Measurements from ENCODE around the gene SERINC4. TPM values are rescaled to one million over a fixed set of nuclear protein-coding genes. Genes with fewer than 3 reads are reported as not detected.

Gene SERINC4
- total and polyA plus RNA-seq, 2 experiments from 2014 or later: not detected

DNA sequence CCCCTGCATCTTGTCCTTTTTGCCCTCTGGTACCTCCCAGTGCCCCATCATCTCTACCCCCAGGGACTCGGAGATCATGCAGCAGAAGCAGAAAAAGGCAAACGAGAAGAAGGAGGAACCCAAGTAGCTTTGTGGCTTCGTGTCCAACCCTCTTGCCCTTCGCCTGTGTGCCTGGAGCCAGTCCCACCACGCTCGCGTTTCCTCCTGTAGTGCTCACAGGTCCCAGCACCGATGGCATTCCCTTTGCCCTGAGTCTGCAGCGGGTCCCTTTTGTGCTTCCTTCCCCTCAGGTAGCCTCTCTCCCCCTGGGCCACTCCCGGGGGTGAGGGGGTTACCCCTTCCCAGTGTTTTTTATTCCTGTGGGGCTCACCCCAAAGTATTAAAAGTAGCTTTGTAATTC lies 6.4 kb downstream of the SERINC4 start:
- Histone ChIP-seq H3K4me1 (ENCODE audit: insufficient read depth) (peaks cover 45% of the 10 kb centered on the region), H4K20me1 (ENCODE audit: insufficient read depth) (peaks cover 5% of the 10 kb centered on the region; the same call in 1 of the 2 replicates), H3K4me2 (ENCODE audit: unreplicated experiment) (peak overlapping the region; percentile 85), H3K79me2 (ENCODE audit: insufficient read depth) (peaks cover 39% of the 10 kb centered on the region), H3K4me3 (peak overlapping the region; percentile 94), H3F3A (ENCODE audit: insufficient read depth) (peaks cover 53% of the 10 kb centered on the region), H3K9me3 (ENCODE audit: low read depth) (no peaks in the 10 kb centered on the region), H3K27me3 (replicated peaks; ENCODE audit: insufficient read depth) (no peaks in the 10 kb centered on the region), H3K9ac (peak overlapping the region; percentile 100), H3K27ac (peak overlapping the region; percentile 99), H3K9me2 (ENCODE audit: insufficient read depth) (no peaks in the 10 kb centered on the region), H3K36me3 (ENCODE audit: low read depth) (peaks cover 19% of the 10 kb centered on the region), H2AFZ (no peak overlapping the region)
- 54 to 56% methylated on average over 10 of the region's 10 CpGs for WGBS, 2 experiments (ENCODE audit: low coverage in 1 of 2, low lambda C conversion rate in 2 of 2, missing lambda C conversion rate in 2 of 2)
- no peak for TF ChIP-seq EZH2 (IDR thresholded peaks at IDR 0.05; ENCODE audit: insufficient read depth, poor library complexity, severe bottlenecking)
- TF ChIP-seq EZH2phosphoT487 (IDR thresholded peaks at IDR 0.05; ENCODE audit: insufficient read depth, low read depth): no peak
- in situ Hi-C loops (cut with MboI): no loop called here
- no peak for DNase-seq

DNA sequence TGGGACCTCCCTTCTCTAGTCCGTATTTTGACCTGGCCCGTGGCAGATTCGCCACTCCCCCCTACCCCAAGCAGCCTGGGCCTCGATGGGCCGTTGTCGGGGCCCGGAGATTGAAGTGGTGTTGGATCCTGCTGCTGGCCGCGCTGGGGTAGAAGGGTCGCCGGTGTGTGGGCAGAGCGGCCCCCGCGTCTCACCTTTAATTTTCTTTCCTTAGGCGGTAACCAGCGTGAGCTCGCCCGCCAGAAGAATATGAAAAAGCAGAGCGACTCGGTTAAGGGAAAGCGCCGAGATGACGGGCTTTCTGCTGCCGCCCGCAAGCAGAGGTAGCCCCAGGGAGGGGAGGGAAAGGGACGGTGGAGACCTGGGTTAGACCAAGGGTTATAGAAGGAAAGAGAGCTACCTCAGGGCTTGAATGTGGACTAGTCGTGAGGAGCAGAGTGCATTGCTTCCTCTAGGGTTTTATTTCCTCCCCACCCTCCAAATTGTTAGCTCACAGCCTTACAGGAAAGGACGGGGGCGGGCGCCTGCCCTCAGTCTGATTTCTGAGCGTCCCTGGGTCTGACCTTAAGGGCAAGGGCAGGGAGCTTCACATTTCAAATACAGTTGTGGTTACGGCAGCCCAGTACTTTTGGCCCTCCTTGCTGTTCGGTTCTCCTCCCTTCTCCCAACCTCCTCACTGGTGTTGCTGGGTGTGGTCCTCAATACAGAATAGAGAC lies 7.1 kb downstream of the SERINC4 start:
- no peak overlapping the region for H2AFZ ChIP-seq
- peak overlapping the region; percentile 99 for H3K27ac ChIP-seq
- H3K4me3 ChIP-seq: peak overlapping the region; percentile 94
- 0 to 1% methylated on average over 33 of the region's 33 CpGs for WGBS, 2 experiments (ENCODE audit: low coverage in 1 of 2, low lambda C conversion rate in 2 of 2, missing lambda C conversion rate in 2 of 2)
- H3K4me2 ChIP-seq (ENCODE audit: unreplicated experiment): peak overlapping the region; percentile 85
- peaks cover 45% of the 10 kb centered on the region for H3F3A ChIP-seq (ENCODE audit: insufficient read depth)
- peaks cover 19% of the 10 kb centered on the region for H3K36me3 ChIP-seq (ENCODE audit: low read depth)
- peaks cover 5% of the 10 kb centered on the region; the same call in 1 of the 2 replicates for H4K20me1 ChIP-seq (ENCODE audit: insufficient read depth)
- DNase-seq: peak; percentile 77
- TF ChIP-seq EZH2 (IDR thresholded peaks at IDR 0.05; ENCODE audit: insufficient read depth, poor library complexity, severe bottlenecking) (no peak), EZH2phosphoT487 (IDR thresholded peaks at IDR 0.05; ENCODE audit: insufficient read depth, low read depth) (no peak)
- peaks cover 39% of the 10 kb centered on the region for H3K79me2 ChIP-seq (ENCODE audit: insufficient read depth)
- no peaks in the 10 kb centered on the region for H3K9me2 ChIP-seq (ENCODE audit: insufficient read depth)
- peak overlapping the region; percentile 100 for H3K9ac ChIP-seq
- in situ Hi-C loops (cut with MboI): no loop called here
- no peaks in the 10 kb centered on the region for H3K9me3 ChIP-seq (ENCODE audit: low read depth)
- H3K4me1 ChIP-seq (ENCODE audit: insufficient read depth): peaks cover 45% of the 10 kb centered on the region
- H3K27me3 ChIP-seq (replicated peaks; ENCODE audit: insufficient read depth): no peaks in the 10 kb centered on the region

DNA sequence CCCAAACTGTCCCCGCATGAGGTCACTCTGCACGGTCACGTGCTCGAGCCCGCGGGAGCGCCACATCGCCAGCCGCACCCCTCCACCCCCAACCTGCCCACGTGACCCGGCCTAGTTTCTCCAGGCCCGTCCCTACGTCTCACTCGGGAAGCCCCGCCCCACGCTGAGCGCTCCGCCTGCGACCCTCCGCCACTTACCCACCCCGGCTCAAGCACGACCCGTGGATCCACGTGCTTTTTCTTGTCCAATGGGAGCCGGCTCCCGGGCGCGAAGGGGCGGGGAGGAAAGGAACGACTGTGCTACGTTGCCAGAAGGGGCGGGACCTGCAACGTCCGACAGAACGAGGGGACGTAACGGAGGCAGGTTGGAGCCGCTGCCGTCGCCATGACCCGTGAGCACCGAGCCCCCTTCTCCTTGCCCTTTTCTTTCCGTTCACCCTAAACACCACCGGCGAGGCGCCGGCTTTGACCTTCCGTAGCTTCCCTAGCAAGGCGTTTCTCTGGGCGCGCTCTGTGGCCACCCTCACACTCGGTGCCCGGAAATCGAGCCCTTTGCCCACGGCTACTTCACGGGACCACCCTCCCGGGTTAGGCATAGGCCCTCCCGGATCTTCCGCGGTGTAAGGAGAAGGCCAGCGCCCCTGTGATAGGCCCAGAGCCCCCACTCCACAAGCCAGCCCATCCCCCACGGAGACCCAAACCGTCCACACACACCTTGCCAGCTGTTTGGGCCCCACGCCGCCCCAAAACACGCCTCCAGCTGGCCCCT lies 7.8 kb downstream of the SERINC4 start, which contains the start of gene SERF2:
Gene SERF2, plus strand, starts transcription at position 328 of the 768 bp plus-strand sequence. Its CDS starts 57 bp downstream, at position 385.
- Histone ChIP-seq H3K79me2 (ENCODE audit: insufficient read depth) (peaks cover 39% of the 10 kb centered on the region), H3K4me1 (ENCODE audit: insufficient read depth) (peaks cover 37% of the 10 kb centered on the region), H4K20me1 (ENCODE audit: insufficient read depth) (peaks cover 5% of the 10 kb centered on the region; the same call in 1 of the 2 replicates), H3K36me3 (ENCODE audit: low read depth) (peaks cover 19% of the 10 kb centered on the region), H3K4me3 (peak within 1 kb of the TSS; percentile 94), H3K9me3 (ENCODE audit: low read depth) (no peaks in the 10 kb centered on the region), H3K4me2 (ENCODE audit: unreplicated experiment) (peak within 1 kb of the TSS; percentile 85), H3K27me3 (replicated peaks; ENCODE audit: insufficient read depth) (no peaks in the 10 kb centered on the region), H3K27ac (peak within 1 kb of the TSS; percentile 99), H3K9me2 (ENCODE audit: insufficient read depth) (no peaks in the 10 kb centered on the region), H3K9ac (peak within 1 kb of the TSS; percentile 100), H2AFZ (peak within 1 kb of the TSS; percentile 89), H3F3A (ENCODE audit: insufficient read depth) (peaks cover 40% of the 10 kb centered on the region)
- peak; percentile 100 for DNase-seq
- WGBS, 2 experiments (ENCODE audit: low coverage in 1 of 2, low lambda C conversion rate in 2 of 2, missing lambda C conversion rate in 2 of 2): 0% methylated on average over 51 to 66 of the region's 66 CpGs
- TF ChIP-seq EZH2 (IDR thresholded peaks at IDR 0.05; ENCODE audit: insufficient read depth, poor library complexity, severe bottlenecking): no peak
- no peak for TF ChIP-seq EZH2phosphoT487 (IDR thresholded peaks at IDR 0.05; ENCODE audit: insufficient read depth, low read depth)
- in situ Hi-C loops (cut with MboI): no loop called here

- Histone ChIP-seq H3K4me1 (ENCODE audit: insufficient read depth) (peaks cover 12% of the 10 kb centered on the region), H3K4me2 (ENCODE audit: unreplicated experiment) (no peak overlapping the region), H3K9ac (no peak overlapping the region), H3K9me3 (ENCODE audit: low read depth) (no peaks in the 10 kb centered on the region), H3K27ac (no peak overlapping the region), H3K36me3 (ENCODE audit: low read depth) (peaks cover 6% of the 10 kb centered on the region; the same call in 1 of the 2 replicates), H3F3A (ENCODE audit: insufficient read depth) (peaks cover 13% of the 10 kb centered on the region), H2AFZ (no peak overlapping the region), H4K20me1 (ENCODE audit: insufficient read depth) (no peaks in the 10 kb centered on the region), H3K4me3 (no peak overlapping the region), H3K79me2 (ENCODE audit: insufficient read depth) (peaks cover 23% of the 10 kb centered on the region), H3K27me3 (replicated peaks; ENCODE audit: insufficient read depth) (no peaks in the 10 kb centered on the region), H3K9me2 (ENCODE audit: insufficient read depth) (no peaks in the 10 kb centered on the region)
- no peak for DNase-seq
- no peak for TF ChIP-seq EZH2phosphoT487 (IDR thresholded peaks at IDR 0.05; ENCODE audit: insufficient read depth, low read depth)
- TF ChIP-seq EZH2 (IDR thresholded peaks at IDR 0.05; ENCODE audit: insufficient read depth, poor library complexity, severe bottlenecking): no peak
- WGBS, 2 experiments (ENCODE audit: low coverage in 1 of 2, low lambda C conversion rate in 2 of 2, missing lambda C conversion rate in 2 of 2): 96 to 97% methylated on average over 3 of the region's 3 CpGs
- in situ Hi-C loops (cut with MboI): no loop called here
Measured at GRCh38 chr15:43789409-43789808, 10.6 kb downstream of the SERINC4 start.

All from GM23248 (cell line).